Left renal cortex interstitium (tissue), 4 donors: ENCODE data around the gene CNTNAP2. TPM values are rescaled to one million over a fixed set of nuclear protein-coding genes. Genes with fewer than 3 reads are reported as not detected.

ENCODE experiments used
- DNase-seq, 4 donors: peaks; one replicate each; pipeline ENCODE4 v3.0.0-alpha.2; 2013; ENCODE audit warnings: low read depth in 4 of 4, low spot score in 2 of 4, missing footprints in 1 of 4
- polyA plus RNA-seq, 4 donors: library from polyadenylated mRNA; unstranded; fragments of 120-200 nt; gene quantifications; one replicate each; pipeline ENCODE4 v1.2.1, GENCODE V29; 2013; ENCODE audit not compliant: insufficient read length in 4 of 4

CNTNAP2 gene
- polyA plus RNA-seq, 4 donors = 22.3 to 27.6 (median 27.1) TPM

DNA sequence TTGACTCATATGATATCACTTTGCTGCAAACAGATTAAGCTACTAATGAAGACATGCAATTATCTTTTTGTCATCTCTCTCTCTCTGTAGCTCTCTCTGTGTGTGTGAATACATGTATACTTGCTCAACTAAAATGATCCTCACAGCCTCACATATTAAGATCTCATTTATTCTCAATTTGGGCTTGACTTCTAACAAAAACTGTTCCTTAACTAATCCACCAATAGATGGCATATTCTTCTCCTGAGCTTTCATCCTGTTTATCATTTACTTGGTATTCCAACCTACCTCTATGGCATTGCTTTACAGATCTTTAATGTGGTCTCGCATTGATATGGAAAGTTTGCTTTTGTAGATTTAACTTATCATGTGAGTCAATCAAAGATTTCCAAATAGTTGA, 540.4 kb downstream of the CNTNAP2 start:
- DNase-seq = no peak

DNA sequence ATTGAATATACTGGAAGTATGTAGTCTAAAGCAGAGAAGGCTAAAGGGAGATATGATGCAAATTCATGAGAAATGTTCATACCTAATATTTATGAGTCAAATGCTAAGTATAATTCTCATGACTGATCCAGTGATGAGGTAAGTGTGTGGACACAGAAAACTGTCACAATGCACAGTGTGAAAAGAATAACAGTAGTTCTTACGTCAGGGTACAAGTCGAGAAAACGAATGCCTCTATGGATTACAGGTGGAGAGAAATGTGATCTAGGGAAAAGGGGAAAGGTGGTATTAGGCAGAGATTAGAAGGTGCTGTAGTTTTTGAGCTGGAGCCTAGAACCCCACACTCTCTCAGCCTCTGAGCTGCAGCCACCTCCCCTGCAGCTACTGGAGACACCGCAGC, 542.0 kb downstream of the CNTNAP2 start:
- DNase-seq = no peak

DNA sequence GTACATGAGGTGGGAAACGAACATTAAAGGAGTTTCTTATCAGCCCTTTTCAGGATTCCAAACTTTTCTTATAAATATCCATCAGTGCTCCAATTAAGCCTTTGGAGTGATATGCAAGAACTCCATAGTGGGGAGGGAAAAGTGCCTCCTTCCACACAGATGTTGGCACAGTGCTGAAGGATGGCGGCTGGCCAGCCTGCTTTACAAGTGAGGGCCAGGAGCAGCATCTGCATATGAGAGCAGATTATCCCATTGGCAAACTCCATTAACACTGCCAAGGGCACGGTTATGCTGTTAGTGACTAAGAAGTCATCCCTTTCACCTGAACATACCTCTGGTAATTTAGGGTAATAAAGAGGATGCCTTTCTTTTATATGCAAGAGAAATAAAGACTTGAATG, 543.1 kb downstream of the CNTNAP2 start:
- DNase-seq = no peak

DNA sequence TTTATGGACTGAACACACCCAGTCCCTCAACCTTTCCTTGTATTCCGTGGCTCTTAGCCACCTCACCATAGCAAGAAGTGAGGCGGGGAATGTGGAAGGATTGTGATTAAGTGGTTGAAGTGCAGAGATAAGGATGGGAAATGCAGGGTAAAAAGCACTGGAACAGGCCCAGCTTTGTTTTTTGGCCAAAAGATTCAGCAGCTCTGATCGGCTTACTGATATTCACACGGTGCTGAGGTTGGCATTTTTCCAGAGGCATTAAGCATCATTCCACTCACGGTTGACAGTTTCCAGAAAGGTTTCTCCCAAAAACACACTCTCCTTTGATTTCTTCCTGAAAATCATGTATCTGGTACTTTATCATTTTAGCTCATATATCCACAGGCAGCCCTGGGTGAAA, 544.2 kb downstream of the CNTNAP2 start:
- no peak for DNase-seq

DNA sequence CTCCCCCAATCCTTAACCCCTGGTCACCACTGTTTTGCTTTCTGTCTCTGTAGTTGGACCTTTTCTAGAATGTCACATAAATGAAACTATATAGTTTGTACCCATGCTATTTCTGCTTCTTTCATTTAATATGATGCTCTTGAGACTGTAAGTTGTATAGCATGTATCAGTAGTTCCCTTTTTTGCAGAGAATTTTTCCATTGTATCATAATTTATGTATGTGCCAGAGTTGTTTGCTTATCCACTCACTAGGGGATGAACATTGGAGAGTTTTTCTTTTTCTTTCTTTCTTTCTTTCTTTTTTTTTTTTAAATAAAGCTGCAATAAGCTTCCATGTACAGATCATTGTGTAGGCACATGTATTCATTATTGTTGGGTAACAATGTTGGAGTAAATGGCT, 544.8 kb downstream of the CNTNAP2 start:
- DNase-seq = no peak

DNA sequence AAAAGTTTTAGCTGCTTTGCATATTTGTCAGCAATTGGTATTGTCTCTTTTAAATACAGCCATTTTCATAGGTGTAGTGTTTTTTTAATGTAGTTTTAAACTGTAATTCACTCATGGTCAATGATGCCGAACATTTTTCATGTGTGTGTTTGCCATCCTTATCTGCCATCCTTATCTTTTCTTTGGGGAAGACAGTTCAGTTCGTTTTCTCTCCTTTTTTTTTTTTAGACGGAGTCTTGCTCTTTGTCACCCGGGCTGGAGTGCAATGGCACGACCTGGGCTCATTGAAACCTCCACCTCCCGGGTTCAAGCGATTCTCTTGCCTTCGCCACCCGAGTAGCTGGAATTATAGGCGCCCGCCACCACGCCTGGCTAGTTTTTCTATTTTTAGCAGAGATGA, 545.3 kb downstream of the CNTNAP2 start:
- DNase-seq = no peak

DNA sequence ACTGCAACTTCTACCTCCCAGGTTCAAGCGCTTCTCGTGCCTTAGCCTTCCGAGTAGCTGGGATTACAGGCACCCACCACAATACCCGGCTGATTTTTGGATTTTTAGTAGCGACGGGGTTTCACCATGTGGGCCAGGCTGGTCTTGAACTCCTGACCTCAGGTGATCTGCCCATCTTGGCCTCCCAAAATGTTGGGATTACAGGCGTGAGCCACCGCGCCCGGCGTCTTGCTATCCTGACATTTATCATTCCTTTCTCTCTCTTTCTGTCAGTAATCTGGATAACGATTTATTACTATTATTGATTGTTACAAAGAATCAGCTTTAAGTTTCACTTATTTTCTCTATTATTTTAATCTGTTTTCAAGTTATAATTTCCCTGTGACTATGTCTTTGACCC, 548.4 kb downstream of the CNTNAP2 start:
- no peak for DNase-seq

DNA sequence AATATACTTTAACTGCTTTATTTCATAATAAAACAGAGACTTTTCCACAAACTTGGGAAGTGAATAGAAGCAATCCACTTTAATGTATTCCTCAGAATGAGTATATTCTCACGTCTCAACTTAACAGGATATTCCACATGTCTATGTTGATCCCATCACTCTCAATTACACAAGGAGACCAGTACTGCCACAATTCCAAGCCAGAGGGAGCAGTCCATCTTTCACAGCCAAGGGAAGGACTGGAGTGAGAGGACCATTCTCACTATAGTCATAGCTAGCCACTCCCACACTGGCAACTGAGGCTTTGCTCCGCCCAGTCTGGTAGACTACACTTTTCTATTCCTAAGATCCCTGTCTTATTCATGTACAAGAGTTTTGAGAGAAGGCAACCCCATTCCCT, 553.9 kb downstream of the CNTNAP2 start:
- no peak for DNase-seq

DNA sequence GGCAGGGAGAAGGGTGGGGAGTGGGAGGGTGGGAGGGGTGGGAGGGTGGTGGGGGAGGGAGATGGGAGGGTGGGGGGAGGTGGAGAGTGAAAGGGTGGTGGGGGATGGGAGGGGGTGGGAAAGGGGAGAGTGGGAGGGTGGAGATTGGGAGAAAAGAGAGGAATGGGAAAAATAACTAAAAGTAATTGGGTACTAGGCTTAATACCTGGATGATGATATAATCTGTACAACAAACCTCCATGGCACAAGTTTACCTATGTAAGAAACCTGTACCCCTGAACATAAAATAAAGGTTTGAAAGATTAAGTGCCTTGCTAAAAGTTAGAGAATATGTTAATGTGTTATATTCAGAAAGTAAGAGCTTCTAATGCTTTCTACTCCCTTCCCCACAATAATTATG, 564.9 kb downstream of the CNTNAP2 start:
- DNase-seq = no peak

DNA sequence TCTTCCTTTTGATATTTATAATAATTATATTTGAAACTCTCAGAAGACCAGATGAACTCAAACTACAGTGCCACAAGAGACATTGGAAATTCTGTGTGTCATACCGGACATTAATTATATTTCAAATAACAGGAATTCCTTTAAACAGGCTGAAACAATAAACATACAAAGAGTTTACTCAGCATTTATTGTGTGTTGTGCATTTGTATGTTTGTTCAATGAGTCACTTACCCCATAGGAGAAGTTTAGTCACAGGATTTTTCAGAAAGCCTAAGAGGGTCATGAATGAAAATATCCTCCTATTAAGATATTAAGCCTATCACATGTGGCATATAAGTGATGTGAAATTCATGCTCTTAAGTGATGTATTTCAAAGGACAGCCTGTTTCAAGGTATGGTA, 566.8 kb downstream of the CNTNAP2 start:
- no peak for DNase-seq

DNA sequence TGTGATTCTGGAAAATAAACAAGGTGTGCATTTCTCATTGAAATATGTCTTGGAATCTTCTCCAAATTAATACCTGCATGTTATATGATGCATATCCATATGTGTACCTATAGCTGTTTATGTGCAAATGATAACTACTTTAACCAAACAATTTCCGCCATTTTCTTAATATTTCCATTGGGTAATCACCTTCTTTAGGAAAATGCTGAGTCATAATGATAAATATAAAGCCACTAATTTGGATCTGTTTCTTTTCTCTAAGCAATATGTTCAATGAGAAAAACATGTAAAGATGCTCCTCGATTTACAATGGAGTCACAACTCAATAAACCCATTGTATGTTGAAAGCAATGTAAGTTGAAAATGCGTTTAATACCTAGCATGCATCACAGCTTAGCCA, 574.4 kb downstream of the CNTNAP2 start:
- no peak for DNase-seq

DNA sequence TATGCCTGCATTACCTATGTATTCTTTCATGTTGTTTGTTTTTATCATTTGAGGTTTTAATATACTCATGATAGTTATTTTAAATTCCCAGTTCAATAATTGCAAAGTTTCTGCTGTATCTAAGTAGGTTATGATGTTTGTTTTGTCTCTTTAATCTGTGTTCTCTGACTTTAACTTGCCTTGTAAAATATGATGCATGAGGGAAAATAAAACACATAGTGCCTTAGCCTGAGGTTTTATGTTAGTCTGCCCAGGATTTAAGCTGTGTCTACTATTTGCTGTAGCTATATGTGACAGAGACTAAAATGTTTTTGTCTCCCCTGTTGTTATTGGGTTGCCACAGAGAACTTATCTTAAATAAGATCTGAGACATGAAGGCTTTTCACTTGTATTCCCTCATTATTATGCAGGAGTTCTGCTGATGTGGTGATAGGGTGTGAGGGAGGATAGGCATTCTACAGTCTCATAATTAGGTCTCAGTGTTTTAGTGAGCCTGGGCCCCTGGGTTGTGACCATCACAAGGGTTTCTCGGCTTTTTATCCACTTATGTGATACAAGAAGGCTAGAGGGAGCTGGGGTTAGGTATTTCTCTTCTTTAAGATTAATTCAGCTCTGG, 582.5 kb downstream of the CNTNAP2 start:
- DNase-seq = no peak

DNA sequence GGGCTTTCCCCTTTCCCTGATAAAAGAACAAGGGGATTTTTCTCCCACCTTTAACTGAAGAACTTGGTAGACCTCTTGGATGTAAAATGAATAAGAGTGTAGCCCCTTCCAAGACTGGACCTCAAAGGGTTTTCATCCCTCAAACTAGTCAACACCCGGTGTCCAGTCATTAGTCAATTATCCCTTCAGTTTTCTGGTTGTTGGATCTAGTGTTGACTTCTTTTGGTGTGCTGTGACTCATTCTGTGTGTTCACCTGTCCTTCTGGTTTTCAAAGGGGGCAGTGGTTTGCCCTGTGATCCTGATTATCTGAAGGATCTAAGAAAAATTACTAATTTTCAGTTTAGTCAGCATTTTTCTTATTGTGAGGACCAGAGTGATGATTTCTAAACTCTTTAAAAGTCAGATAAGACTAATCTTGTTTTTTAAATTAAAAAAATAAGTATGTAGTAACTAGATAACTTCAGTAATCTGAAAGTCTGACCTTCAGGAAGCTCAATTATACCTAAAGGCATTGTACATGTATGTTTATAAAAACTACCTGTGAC, 583.5 kb downstream of the CNTNAP2 start:
- DNase-seq = no peak

DNA sequence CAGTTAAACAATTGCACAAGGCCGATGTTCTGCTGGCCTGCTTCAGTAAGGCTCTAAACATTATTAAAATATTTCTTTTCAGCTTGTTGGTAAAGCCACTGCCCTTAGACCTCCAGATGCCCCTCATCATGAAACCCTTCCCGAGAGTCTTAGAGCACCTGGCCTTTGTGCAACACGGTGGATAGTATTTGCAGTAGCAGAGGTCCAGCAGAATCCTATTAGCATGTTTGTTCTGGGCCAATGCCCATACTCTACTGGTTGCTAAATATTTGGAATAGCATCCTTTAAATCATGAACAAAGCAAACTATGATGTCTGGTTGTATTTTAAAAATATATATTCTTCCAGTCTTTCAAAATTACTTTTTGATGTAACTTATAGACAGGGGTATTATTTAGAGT, 584.6 kb downstream of the CNTNAP2 start:
- no peak for DNase-seq

DNA sequence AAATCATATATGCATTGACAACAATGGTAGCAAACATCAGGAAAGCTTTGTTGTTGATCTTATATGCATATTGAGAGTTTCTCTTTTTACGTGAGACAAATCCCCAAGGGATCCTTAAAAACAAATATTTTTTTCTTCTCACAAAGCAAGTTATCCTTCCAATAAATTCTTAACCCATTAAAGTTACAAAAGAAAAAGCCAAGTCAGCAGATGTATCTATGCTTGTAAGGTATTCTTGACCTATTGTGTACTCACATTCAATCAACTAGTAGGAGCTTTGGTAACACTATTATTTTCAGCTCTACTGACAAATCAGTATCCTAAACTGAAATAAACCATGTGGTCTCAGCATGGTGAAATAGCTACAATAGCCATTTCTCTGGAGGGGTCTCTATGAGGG, 586.3 kb downstream of the CNTNAP2 start:
- DNase-seq = no peak

DNA sequence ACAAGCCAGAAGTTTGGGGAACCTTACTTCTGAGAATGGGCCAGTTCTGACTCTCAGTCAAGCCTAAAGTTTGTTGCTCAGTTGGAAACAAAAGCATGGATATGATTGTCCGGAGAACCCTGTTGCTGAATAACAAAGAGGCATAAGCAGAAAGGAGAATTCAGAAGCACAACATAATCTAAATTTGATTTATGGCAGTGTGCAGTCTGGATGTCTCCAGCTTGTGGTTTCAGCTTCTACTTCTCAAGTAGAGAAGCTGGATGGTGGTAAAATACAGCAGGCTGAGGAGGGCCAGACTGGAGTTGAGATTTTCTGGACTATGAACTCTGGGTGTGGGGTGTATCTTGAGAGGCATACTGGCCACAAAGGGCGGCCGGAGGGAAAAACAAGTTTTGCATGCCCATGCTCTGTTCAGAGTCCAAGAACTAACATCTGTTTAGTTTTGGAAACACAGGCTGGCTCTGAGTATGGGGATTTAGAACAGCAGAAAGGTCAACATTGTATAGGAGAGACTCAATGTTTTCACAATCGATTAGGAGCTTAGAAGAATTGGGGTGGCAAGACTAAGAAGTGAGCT, 592.9 kb downstream of the CNTNAP2 start:
- DNase-seq = no peak

DNA sequence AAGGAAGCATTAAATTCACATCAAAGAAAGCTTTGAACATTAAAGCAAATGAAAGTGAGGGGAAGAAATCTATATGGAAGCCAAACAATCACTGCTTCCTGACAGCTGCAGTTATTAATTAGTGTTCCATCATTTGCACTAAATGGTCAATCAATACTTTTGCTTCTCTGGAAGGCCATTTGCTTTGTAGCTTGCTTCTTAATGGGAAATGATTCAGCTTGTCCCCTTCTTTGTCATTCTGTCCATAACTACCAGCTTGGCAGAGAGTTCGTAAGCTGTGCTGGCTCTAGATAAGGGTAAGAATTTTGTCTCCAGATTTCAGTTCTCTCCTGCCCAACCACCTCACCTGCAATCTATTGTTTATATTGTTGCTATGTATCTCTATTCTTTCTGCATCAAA, 596.6 kb downstream of the CNTNAP2 start:
- no peak for DNase-seq

DNA sequence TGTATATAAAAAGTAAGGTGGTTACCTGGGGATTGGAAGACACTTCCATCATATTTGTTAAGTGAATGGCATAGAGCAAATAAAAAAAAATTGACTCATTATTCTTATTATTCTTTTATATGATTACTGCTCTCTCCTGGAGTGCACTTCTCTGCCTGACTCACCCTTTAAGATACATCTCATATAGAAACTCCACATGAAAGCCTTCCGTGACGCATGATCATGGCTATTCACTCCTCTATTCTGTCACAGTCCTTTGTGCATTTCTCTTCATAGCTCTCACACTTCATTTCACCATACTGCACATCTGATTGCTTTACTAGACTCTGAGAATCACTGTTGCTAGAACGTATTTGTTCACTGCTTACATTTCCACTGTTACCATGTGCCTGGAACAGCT, 597.3 kb downstream of the CNTNAP2 start:
- no peak for DNase-seq

DNA sequence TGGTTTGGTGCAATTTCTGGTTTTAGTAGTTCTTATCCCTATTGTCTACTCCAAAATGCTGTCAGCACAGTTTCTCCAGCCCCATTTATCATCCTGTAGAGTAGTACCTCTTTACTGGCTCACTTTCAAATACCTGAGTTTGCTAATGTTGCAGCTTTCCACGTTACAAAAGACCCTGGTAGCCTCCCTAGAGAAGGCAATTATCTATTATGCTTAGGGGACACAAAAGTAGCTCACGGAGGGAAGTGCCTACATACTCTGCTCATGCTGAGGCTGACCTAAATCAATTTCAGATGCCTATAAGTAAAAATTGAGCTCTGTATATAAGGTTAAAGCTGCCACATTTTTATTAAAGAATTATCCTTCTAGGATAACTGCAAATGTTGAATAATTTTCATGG, 603.6 kb downstream of the CNTNAP2 start:
- DNase-seq = no peak

DNA sequence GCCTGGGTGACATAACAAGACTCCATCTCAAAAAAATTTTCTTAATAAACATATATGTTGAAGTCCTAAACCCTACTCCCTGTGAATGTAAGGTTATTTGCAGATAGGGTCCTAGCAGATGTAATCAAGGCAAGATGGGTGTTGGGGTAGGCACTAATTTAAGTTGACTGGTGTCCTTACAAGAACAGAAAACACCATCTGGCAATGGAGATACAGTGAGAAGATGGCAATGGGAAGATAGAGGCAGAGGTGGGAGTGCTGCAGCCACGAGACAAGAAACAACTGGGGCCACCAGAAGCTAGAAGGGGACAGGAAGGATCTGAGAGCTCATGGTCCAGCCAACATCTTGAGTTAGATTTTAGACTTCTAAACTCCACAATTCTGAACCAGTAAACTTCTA, 606.4 kb downstream of the CNTNAP2 start:
- DNase-seq = no peak

DNA sequence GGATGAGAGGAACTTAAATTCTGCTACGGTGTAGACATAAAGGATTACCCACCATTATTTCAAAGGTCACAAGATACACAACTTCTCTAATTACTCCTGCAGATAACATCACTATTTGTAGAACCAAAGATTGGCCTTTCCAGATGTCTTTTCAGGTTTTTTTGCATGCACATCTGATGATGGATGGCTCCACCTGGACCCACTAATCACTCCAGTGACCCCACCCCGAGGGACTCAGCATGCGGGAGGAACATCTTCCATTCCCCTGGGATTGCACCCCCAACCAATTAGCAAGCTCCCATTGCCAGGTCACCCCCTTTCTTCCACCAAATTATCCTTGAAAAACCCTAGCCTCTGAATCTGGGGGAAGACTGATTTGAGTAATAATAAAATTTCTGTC, 608.9 kb downstream of the CNTNAP2 start:
- DNase-seq = no peak

DNA sequence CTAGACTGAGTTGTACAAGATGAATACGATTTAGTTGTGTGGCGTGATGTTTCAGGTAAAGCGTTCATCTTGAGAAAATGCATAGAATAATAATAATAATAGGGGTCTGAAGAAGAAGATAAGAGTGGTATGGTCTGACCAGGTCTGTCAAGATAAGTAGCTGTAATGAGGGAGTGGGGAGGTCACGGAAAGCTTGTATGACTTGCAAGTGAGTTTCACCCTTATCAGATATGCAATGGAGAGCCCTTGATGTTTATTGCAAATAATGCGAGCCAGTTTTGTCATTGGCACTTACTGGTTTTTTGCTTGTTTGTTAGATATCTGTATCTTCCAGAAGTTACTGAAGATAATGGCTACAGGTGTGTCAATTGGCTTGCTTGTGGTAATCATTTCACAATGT, 611.5 kb downstream of the CNTNAP2 start:
- DNase-seq = no peak

DNA sequence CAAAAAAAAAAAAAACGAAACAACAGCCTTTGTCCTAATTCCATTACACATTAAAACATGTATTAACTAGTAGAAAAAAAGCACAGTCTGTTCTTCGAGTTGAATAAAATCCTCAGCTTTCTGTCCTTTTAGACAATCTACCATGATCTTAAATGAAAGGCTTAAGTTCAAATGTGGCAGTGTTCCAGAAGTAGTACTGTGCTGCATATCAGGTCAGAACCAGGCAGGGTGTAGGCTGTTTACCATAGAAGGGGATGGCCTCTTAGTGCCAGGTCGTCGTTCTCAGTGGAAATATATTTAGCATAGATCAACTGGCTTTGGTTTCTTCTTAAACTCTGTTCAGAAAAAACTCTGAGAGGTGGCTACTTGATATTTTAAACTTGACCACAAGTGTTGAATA, 612.0 kb downstream of the CNTNAP2 start:
- no peak for DNase-seq
